GM12875 (cell line): Measurements from ENCODE around the gene PCOLCE2.

Experiments
- H3K4me3 ChIP-seq: one replicate; pipeline ENCODE4 v1.5.1; 2011; ENCODE audit warnings: low read depth, low read length, control low read depth
- TF ChIP-seq, protein P1 (sequence below): IDR thresholded peaks from 2 replicates; pipeline ENCODE4 v1.5.1; 2011; ENCODE audit warnings: low read depth, mild to moderate bottlenecking, control low read depth, inconsistent platforms, low read length, moderate library complexity, borderline replicate concordance; ENCODE audit not compliant: insufficient read depth

The PCOLCE2 gene

GRCh38 chr3:142785996-142786395, 102.9 kb downstream of the PCOLCE2 start:
- TF ChIP-seq, protein P1, sequence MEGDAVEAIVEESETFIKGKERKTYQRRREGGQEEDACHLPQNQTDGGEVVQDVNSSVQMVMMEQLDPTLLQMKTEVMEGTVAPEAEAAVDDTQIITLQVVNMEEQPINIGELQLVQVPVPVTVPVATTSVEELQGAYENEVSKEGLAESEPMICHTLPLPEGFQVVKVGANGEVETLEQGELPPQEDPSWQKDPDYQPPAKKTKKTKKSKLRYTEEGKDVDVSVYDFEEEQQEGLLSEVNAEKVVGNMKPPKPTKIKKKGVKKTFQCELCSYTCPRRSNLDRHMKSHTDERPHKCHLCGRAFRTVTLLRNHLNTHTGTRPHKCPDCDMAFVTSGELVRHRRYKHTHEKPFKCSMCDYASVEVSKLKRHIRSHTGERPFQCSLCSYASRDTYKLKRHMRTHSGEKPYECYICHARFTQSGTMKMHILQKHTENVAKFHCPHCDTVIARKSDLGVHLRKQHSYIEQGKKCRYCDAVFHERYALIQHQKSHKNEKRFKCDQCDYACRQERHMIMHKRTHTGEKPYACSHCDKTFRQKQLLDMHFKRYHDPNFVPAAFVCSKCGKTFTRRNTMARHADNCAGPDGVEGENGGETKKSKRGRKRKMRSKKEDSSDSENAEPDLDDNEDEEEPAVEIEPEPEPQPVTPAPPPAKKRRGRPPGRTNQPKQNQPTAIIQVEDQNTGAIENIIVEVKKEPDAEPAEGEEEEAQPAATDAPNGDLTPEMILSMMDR, result no peak
- no peak overlapping the region for H3K4me3 ChIP-seq

DNA sequence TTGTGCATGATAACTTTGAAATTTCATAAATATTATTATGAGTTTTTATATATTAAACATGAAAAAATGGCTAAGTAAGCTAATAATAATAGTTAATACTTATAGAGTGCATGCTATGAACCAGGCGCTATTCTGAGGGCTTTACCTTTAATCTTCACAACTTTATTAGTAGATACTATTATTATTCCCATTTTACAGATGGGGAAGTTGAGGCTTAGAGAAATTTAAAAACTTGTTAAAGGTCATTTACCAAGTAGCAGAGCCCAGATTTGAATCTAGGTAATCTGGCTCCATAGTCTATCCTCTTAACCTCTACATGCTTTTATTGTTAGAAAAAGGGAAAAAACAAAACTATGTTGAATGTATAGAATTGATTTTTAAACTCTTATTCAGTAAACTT, 104.7 kb downstream of the PCOLCE2 start:
- no peak overlapping the region for H3K4me3 ChIP-seq
- TF ChIP-seq, protein P1, result no peak

DNA sequence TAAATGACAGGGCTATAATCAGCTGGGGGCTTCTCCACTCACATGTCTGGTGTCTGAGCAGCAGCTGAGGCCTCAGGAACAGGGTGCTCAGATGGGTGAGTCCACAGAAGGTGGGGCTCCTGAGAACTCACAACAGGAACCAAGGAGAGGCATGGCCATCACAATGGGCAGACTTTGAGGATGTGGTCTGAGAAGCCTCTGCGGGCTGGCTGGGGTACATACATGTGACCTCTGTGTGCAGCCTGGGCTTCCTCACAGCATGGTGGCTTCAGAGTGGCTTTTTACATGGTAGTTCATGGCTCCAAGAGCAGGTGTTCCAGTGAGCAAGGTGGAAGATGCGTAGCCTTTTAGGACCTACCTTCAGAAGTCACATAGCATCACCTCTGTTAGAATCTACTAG, 106.3 kb downstream of the PCOLCE2 start:
- H3K4me3 ChIP-seq, result no peak overlapping the region
- TF ChIP-seq, protein P1, result no peak

DNA sequence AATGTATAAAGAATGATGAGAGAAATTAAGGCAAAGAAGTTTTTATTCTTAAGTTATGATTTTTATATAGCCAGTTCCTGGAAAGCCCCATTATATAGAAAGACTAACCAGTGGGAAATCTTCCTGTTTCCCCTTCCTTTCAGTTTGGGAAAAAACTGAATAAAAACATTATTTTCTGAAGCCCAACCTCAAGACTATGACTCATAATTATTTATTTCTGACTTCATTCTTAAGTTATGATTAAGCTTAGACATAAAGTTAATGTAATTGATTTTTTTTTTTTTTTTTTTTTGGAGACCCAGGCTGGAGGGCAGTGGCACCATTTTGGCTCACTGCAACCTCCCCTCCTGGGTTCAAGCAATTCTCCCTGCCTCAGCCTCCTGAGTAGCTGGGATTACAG, 109.3 kb downstream of the PCOLCE2 start:
- H3K4me3 ChIP-seq, result no peak overlapping the region
- TF ChIP-seq, protein P1, result no peak

DNA sequence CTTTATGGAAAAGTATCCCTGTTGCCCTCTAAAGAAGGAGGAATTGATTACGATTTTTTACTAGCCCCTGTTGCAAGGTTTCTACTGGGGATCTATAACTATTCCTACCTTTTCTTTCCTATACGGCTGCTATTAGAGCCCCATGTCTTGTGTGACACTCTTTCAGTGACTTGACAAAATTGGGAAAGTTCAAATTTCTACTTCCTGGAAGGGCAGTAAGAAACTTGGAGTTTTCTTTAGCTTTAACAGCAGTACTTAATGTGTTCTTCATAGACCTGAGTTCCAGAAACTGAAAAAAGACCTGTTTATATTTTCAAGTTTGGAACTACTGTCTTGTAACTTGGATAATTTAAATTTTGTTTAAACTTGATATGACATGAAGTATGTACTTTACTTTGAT, 110.3 kb downstream of the PCOLCE2 start:
- TF ChIP-seq, protein P1, result no peak
- H3K4me3 ChIP-seq, result no peak overlapping the region

- no peak overlapping the region for H3K4me3 ChIP-seq
- TF ChIP-seq, protein P1, result no peak
Observed at GRCh38 chr3:142777927-142778326, 111.0 kb downstream of the PCOLCE2 start.

DNA sequence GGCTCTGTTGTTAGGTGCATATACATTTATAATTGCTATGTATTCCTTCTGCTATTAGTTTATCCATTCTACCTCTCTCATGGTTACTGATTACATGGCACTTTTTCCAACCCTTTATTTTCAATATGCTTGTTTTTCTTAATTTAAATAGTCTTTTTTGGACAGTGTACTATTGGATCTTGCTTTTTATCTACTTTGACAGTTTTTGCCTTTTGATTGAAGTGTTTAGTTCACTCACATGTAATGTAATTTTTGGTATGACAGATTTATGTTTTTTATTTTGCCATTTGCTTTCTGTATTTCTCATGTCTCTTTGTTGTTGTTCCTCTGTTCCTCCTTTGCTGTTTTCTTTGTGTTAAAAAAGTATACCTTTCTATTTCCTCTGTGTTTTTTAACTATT, 120.5 kb downstream of the PCOLCE2 start:
- no peak overlapping the region for H3K4me3 ChIP-seq
- TF ChIP-seq, protein P1, result no peak
